Lung (tissue), 12 donors: ENCODE measurements around the gene MBD3L5. TPM values are rescaled to one million over a fixed set of nuclear protein-coding genes. Genes with fewer than 3 reads are reported as not detected.
A peak's percentile ranks its signal among the peaks of the same experiment; 100 is the strongest.

Experiments
- ATAC-seq: fragments of 200-7000 bp; cut with Tn5 transposase; one replicate; pipeline ENCODE4 v1.9.1; 2020; ENCODE audit warnings: moderate number of reproducible peaks; ENCODE audit not compliant: insufficient read depth, low FRiP score
- DNase-seq, 3 donors: peaks; one replicate each; pipeline ENCODE4 v3.0.0-alpha.2; 2013 to 2017
- H3K27ac ChIP-seq, 2 donors: one replicate each; pipeline ENCODE4 v1.5.1; 2013; ENCODE audit warnings: mild to moderate bottlenecking in 2 of 2, moderate library complexity in 2 of 2, control low read depth in 1 of 2, inconsistent platforms in 1 of 2, low read depth in 1 of 2, low read length in 1 of 2
- H3K27me3 ChIP-seq, 3 donors: one replicate each; pipeline ENCODE4 v1.5.1; 2013; ENCODE audit warnings: low read length in 2 of 3; ENCODE audit not compliant: control insufficient read depth in 3 of 3, insufficient read depth in 3 of 3
- H3K36me3 ChIP-seq, 4 donors: one replicate each; pipeline ENCODE4 v1.5.1; 2013; ENCODE audit warnings: low read length in 4 of 4, mild to moderate bottlenecking in 1 of 4, moderate library complexity in 1 of 4; ENCODE audit not compliant: control insufficient read depth in 4 of 4, insufficient read depth in 4 of 4
- H3K4me1 ChIP-seq, 5 donors: one replicate each; pipeline ENCODE4 v1.5.1; 2013; ENCODE audit warnings: low read length in 5 of 5, mild to moderate bottlenecking in 2 of 5, moderate library complexity in 1 of 5; ENCODE audit not compliant: control insufficient read depth in 5 of 5, insufficient read depth in 5 of 5
- H3K4me3 ChIP-seq: one replicate; pipeline ENCODE4 v1.5.1; 2013; ENCODE audit warnings: mild to moderate bottlenecking, control low read depth, moderate library complexity
- H3K9ac ChIP-seq, 2 donors: one replicate each; pipeline ENCODE4 v1.5.1; 2013; ENCODE audit warnings: low read length in 2 of 2, control low read depth in 1 of 2; ENCODE audit not compliant: insufficient read depth in 1 of 2
- H3K9me3 ChIP-seq, 4 donors: one replicate each; pipeline ENCODE4 v1.5.1; 2013; ENCODE audit warnings: low read length in 3 of 4, mild to moderate bottlenecking in 1 of 4, moderate library complexity in 1 of 4; ENCODE audit not compliant: control insufficient read depth in 4 of 4, insufficient read depth in 3 of 4
- WGBS, 2 donors: extraction: QIAGEN DNeasy Blood & Tissue Kit; methylation state at CpG; one replicate each; pipeline ENCODE4 v1.1.7; 2013; 5-methylcytosine and 5-hydroxymethylcytosine counted together
- polyA plus RNA-seq, 2 donors: library from polyadenylated mRNA; stranded (reverse); fragments of 200-250 nt; gene quantifications; one replicate each; pipeline ENCODE4 v1.2.1, GENCODE V29; 2013
- total RNA-seq, 2 donors: library from RNA; depleted of rRNA in 1 of 2; stranded (reverse); fragments of >200 nt in 1 of 2; gene quantifications; one replicate each; pipeline ENCODE4 v1.2.1, GENCODE V29; 2014 to 2021
- TF ChIP-seq, protein P1 (sequence below): IDR thresholded peaks from 2 replicates; pipeline ENCODE4 v1.5.1; 2012; ENCODE audit warnings: mild to moderate bottlenecking; ENCODE audit errors: control extremely low read depth, extremely low read depth
- donor health status: control.
- donor health status: control.
- donor health status: Bipolar disorder and iron deficiency.
- donor health status: healthy.
- donor health status: DM: yes; HTN: yes; CAD: no.

Gene MBD3L5
- total and polyA plus RNA-seq, 4 donors, result not detected

GRCh38 chr19:6995054-6995453 is 35.3 kb upstream of the MBD3L5 start:
- no peak overlapping the region for H3K4me3 ChIP-seq

DNA sequence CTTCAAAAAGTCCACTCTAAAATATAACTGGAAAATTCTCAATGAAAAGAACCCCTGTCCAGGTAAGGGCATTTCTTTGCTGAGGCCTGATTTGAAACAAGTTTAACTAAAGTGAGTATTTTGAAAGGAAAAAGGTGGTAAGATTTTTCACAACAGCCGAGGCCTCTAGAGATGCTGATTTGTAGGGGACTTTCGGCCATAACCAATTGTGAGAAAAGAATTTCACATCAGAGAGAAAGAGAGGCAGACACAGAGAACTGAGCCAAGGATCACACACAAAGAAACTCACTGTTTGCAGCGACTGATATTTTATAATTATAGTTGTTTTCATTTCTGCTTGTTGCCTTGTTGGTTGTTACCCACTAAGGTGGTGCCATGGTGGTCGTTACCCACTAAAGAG is 33.6 kb upstream of the MBD3L5 start:
- DNase-seq, result no peak
- Histone ChIP-seq H3K27ac (no peak overlapping the region), H3K4me1 (no peaks in the 10 kb centered on the region), H3K9ac (no peak overlapping the region), H3K36me3 (no peaks in the 10 kb centered on the region), H3K27me3 (no peaks in the 10 kb centered on the region), H3K4me3 (no peak overlapping the region), H3K9me3 (peaks cover 0 to 6% (median 2%) of the 10 kb centered on the region in 4 donors)
- no peak for ATAC-seq
- TF ChIP-seq, protein P1, sequence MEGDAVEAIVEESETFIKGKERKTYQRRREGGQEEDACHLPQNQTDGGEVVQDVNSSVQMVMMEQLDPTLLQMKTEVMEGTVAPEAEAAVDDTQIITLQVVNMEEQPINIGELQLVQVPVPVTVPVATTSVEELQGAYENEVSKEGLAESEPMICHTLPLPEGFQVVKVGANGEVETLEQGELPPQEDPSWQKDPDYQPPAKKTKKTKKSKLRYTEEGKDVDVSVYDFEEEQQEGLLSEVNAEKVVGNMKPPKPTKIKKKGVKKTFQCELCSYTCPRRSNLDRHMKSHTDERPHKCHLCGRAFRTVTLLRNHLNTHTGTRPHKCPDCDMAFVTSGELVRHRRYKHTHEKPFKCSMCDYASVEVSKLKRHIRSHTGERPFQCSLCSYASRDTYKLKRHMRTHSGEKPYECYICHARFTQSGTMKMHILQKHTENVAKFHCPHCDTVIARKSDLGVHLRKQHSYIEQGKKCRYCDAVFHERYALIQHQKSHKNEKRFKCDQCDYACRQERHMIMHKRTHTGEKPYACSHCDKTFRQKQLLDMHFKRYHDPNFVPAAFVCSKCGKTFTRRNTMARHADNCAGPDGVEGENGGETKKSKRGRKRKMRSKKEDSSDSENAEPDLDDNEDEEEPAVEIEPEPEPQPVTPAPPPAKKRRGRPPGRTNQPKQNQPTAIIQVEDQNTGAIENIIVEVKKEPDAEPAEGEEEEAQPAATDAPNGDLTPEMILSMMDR, result no peak
- WGBS, 2 donors, result 78 to 89% methylated on average over 4 of the region's 4 CpGs

More at GRCh38 chr19:6995054-6995453, 35.3 kb upstream of the MBD3L5 start:
- TF ChIP-seq, protein P1, result no peak
- H3K36me3 ChIP-seq, result no peaks in the 10 kb centered on the region
- H3K27me3 ChIP-seq, result no peaks in the 10 kb centered on the region
- H3K27ac ChIP-seq, result peak overlapping the region in 1 of 2 donors; percentile 20
- DNase-seq, result no peak
- peaks cover 0 to 6% (median 2%) of the 10 kb centered on the region in 4 donors for H3K9me3 ChIP-seq
- no peak for ATAC-seq
- 62 to 73% methylated on average over 1 of the region's 1 CpG for WGBS, 2 donors
- H3K4me1 ChIP-seq, result no peaks in the 10 kb centered on the region
- no peak overlapping the region for H3K9ac ChIP-seq

DNA sequence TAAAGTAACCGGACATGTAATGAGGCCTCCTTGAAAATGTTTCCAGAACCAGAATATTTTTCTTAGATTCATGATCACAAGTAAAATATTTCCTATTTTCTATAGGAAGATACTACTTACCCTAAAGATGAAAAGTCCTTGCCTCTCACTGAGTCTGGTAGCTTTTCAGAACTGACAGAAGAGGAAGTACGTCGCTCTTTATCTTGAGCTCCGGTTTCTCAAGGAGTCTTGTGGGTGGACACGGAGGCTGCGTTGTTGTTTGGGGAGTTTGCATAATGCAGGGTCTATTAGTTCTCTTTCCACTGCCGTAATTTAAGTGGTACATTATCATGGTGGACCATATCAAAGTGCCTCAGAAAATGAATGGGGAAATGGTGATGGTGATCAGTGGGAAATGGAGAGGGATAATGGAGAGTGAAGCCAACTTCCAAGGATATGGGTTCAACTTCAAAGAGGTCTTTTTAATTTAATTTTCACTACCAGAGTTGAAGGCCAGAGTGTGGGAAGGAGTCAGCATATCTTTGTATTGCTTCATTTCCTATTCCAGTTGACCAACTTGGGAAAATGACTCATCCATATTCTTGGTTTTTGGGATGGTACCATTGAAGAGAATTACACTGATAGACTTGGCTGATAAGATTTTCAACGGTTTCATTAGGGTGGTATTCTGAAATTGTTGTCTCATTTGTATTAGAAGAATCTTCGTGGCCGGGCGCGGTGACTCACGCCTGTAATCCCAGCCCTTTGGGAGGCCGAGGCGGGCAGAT is 32.5 kb upstream of the MBD3L5 start:
- Histone ChIP-seq H3K36me3 (no peaks in the 10 kb centered on the region), H3K27me3 (no peaks in the 10 kb centered on the region), H3K4me3 (no peak overlapping the region), H3K9me3 (peaks cover 0 to 6% (median 2%) of the 10 kb centered on the region in 4 donors), H3K9ac (no peak overlapping the region), H3K27ac (no peak overlapping the region), H3K4me1 (no peaks in the 10 kb centered on the region)
- ATAC-seq (no peak), DNase-seq (no peak)
- TF ChIP-seq, protein P1, result no peak
- 67 to 76% methylated on average over 15 of the region's 15 CpGs for WGBS, 2 donors
